Liver (tissue), 9 donors: ENCODE results near the gene C16orf74. TPM values are rescaled to one million over a fixed set of nuclear protein-coding genes. Genes with fewer than 3 reads are reported as not detected.

Experiments
- DNase-seq: peaks from one replicate; pipeline ENCODE4 v3.0.0-alpha.2; 2017; ENCODE audit warnings: low spot score
- H3K27ac ChIP-seq, 2 donors: one replicate each; pipeline ENCODE4 v1.7.0; 2013; ENCODE audit warnings: inconsistent platforms in 2 of 2, low read length in 2 of 2, control low read depth in 1 of 2, low read depth in 1 of 2, mild to moderate bottlenecking in 1 of 2
- H3K27me3 ChIP-seq, 4 donors: one replicate each; pipeline versions ENCODE4 v1.6.1 to v1.7.0; 2013; ENCODE audit warnings: low read length in 3 of 4, inconsistent platforms in 1 of 4, mild to moderate bottlenecking in 1 of 4, moderate library complexity in 1 of 4; ENCODE audit not compliant: control insufficient read depth in 4 of 4, insufficient read depth in 4 of 4
- H3K36me3 ChIP-seq, 4 donors: one replicate each; pipeline versions ENCODE4 v1.6.1 to v1.7.0; 2013; ENCODE audit warnings: low read length in 3 of 4, mild to moderate bottlenecking in 3 of 4, low read depth in 1 of 4, moderate library complexity in 1 of 4; ENCODE audit not compliant: control insufficient read depth in 4 of 4, insufficient read depth in 3 of 4
- H3K4me1 ChIP-seq, 4 donors: one replicate each; pipeline versions ENCODE4 v1.6.1 to v1.7.0; 2013; ENCODE audit warnings: low read length in 3 of 4, mild to moderate bottlenecking in 3 of 4, moderate library complexity in 1 of 4; ENCODE audit not compliant: control insufficient read depth in 4 of 4, insufficient read depth in 4 of 4
- H3K4me3 ChIP-seq, 3 donors: one replicate each; pipeline versions ENCODE4 v1.6.1 to v1.7.0; 2013; ENCODE audit warnings: low read length in 3 of 3, control low read depth in 1 of 3, low read depth in 1 of 3, mild to moderate bottlenecking in 1 of 3
- H3K9ac ChIP-seq, 2 donors: one replicate each; pipeline ENCODE4 v1.7.0; 2013; ENCODE audit warnings: low read length in 2 of 2, mild to moderate bottlenecking in 2 of 2, moderate library complexity in 2 of 2, control low read depth in 1 of 2, low read depth in 1 of 2
- H3K9me3 ChIP-seq, 4 donors: one replicate each; pipeline versions ENCODE4 v1.6.1 to v1.7.0; 2013; ENCODE audit warnings: low read length in 3 of 4; ENCODE audit not compliant: control insufficient read depth in 4 of 4
- EGR1 ChIP-seq, 2 donors: IDR thresholded peaks; 2 replicates each; pipeline ENCODE4 v1.6.1; 2016 to 2018; ENCODE audit warnings: antibody characterized with exemption in 2 of 2, low read depth in 2 of 2
- FOXA1 ChIP-seq: IDR thresholded peaks from 2 replicates; pipeline ENCODE4 v1.6.1; 2016; ENCODE audit warnings: antibody characterized with exemption
- FOXA2 ChIP-seq: IDR thresholded peaks from 2 replicates; pipeline ENCODE4 v1.6.1; 2016; ENCODE audit warnings: antibody characterized with exemption
- GABPA ChIP-seq, 2 donors: IDR thresholded peaks in 1 of 2; conservative IDR thresholded peaks in 1 of 2; 2 replicates each; pipeline ENCODE4 v1.6.1; 2016; ENCODE audit warnings: antibody characterized with exemption in 2 of 2, mild to moderate bottlenecking in 1 of 2, moderate library complexity in 1 of 2
- HNF4A ChIP-seq, 2 donors: conservative IDR thresholded peaks; 2 replicates each; pipeline ENCODE4 v1.6.1; 2016; ENCODE audit warnings: antibody characterized with exemption in 2 of 2, mild to moderate bottlenecking in 2 of 2
- HNF4G ChIP-seq: IDR thresholded peaks from 2 replicates; pipeline ENCODE4 v1.6.1; 2016; ENCODE audit warnings: antibody characterized with exemption
- JUND ChIP-seq, 2 donors: IDR thresholded peaks; 2 replicates each; pipeline ENCODE4 v1.6.1; 2016; ENCODE audit warnings: antibody characterized with exemption in 2 of 2
- NR2F2 ChIP-seq: IDR thresholded peaks from 2 replicates; pipeline ENCODE4 v1.6.1; 2016; ENCODE audit warnings: antibody characterized with exemption
- RAD21 ChIP-seq, 2 donors: IDR thresholded peaks; 2 replicates each; pipeline ENCODE4 v1.6.1; 2016; ENCODE audit warnings: antibody characterized with exemption in 2 of 2, mild to moderate bottlenecking in 2 of 2
- REST ChIP-seq: IDR thresholded peaks from 2 replicates; pipeline ENCODE4 v1.6.1; 2016; ENCODE audit warnings: antibody characterized with exemption, mild to moderate bottlenecking
- RXRA ChIP-seq, 2 donors: IDR thresholded peaks; 2 replicates each; pipeline ENCODE4 v1.6.1; 2017 to 2018; ENCODE audit warnings: antibody characterized with exemption in 2 of 2, mild to moderate bottlenecking in 1 of 2
- SP1 ChIP-seq: IDR thresholded peaks from 2 replicates; pipeline ENCODE4 v1.6.1; 2018; ENCODE audit warnings: antibody characterized with exemption, mild to moderate bottlenecking
- TAF1 ChIP-seq: conservative IDR thresholded peaks from 2 replicates; pipeline ENCODE4 v1.6.1; 2016; ENCODE audit warnings: antibody characterized with exemption, mild to moderate bottlenecking
- YY1 ChIP-seq: IDR thresholded peaks from 2 replicates; pipeline ENCODE4 v1.6.1; 2016; ENCODE audit warnings: antibody characterized with exemption, mild to moderate bottlenecking
- WGBS: extraction: QIAGEN DNeasy Blood & Tissue Kit; methylation state at CpG from one replicate; pipeline ENCODE4 v1.1.7; 2013; 5-methylcytosine and 5-hydroxymethylcytosine counted together
- polyA plus RNA-seq, 2 donors: library from polyadenylated mRNA; stranded (reverse) in 1 of 2; unstranded in 1 of 2; fragments of 200-250 nt in 1 of 2; fragments of >200 nt in 1 of 2; fragmentation: Nextera tagmentation in 1 of 2; extraction: Ambion mirVana in 1 of 2; gene quantifications; one replicate each; pipeline versions ENCODE4 v1.2.1 to v1.2.3, GENCODE V29; 2013 to 2015
- total RNA-seq, 2 donors: library from RNA; depleted of rRNA; stranded (reverse); fragments of >200 nt; gene quantifications; one replicate each; pipeline ENCODE4 v1.2.3, GENCODE V29; 2014
- TF ChIP-seq, protein P1 (sequence below): IDR thresholded peaks from 2 replicates; pipeline ENCODE4 v1.6.1; 2016; ENCODE audit warnings: antibody characterized with exemption
- TF ChIP-seq, protein P2 (sequence below): IDR thresholded peaks from 2 replicates; pipeline ENCODE4 v1.6.1; 2016; ENCODE audit warnings: antibody characterized with exemption
- TF ChIP-seq, protein P3 (sequence below): IDR thresholded peaks from 2 replicates; pipeline ENCODE4 v1.6.1; 2016; ENCODE audit warnings: antibody characterized with exemption
- TF ChIP-seq, protein P4 (sequence below): fragments of 150-350 bp; IDR thresholded peaks from 2 replicates; pipeline ENCODE4 v1.5.1; 2017; ENCODE audit warnings: improper control_type of control experiment, low read depth, low read length; ENCODE audit not compliant: missing input control
- donor health status: healthy.
- donor health status: healthy.
- donor health status: healthy.
- donor health status: healthy.
- donor health status: healthy.

The C16orf74 gene
- total and polyA plus RNA-seq, 4 donors, result 0.37 to 0.75 (median 0.43) TPM

- Histone ChIP-seq H3K4me3 (no peak overlapping the region), H3K27me3 (no peaks in the 10 kb centered on the region), H3K4me1 (peaks cover 8 to 29% (median 29%) of the 10 kb centered on the region in 4 donors), H3K9me3 (no peaks in the 10 kb centered on the region), H3K9ac (no peak overlapping the region), H3K36me3 (peaks cover 13 to 62% (median 47%) of the 10 kb centered on the region in 4 donors), H3K27ac (no peak overlapping the region)
- TF ChIP-seq, protein P1, sequence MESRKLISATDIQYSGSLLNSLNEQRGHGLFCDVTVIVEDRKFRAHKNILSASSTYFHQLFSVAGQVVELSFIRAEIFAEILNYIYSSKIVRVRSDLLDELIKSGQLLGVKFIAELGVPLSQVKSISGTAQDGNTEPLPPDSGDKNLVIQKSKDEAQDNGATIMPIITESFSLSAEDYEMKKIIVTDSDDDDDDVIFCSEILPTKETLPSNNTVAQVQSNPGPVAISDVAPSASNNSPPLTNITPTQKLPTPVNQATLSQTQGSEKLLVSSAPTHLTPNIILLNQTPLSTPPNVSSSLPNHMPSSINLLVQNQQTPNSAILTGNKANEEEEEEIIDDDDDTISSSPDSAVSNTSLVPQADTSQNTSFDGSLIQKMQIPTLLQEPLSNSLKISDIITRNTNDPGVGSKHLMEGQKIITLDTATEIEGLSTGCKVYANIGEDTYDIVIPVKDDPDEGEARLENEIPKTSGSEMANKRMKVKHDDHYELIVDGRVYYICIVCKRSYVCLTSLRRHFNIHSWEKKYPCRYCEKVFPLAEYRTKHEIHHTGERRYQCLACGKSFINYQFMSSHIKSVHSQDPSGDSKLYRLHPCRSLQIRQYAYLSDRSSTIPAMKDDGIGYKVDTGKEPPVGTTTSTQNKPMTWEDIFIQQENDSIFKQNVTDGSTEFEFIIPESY, result no peak
- TF ChIP-seq, protein P2, sequence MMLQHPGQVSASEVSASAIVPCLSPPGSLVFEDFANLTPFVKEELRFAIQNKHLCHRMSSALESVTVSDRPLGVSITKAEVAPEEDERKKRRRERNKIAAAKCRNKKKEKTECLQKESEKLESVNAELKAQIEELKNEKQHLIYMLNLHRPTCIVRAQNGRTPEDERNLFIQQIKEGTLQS, result no peak
- TF ChIP-seq NR2F2, result no peak
- TF ChIP-seq JUND (IDR thresholded peaks at IDR 0.05), result no peak
- no peak for TF ChIP-seq REST
- no peak for TF ChIP-seq EGR1 (IDR thresholded peaks at IDR 0.05; ENCODE audit: low read depth in 2 of 2)
- no peak for TF ChIP-seq TAF1
- no peak for TF ChIP-seq HNF4A (conservative IDR thresholded peaks at IDR 0.05)
- TF ChIP-seq YY1, result no peak
- no peak for TF ChIP-seq SP1
- no peak for TF ChIP-seq RXRA (IDR thresholded peaks at IDR 0.05)
- no peak for TF ChIP-seq FOXA1
- no peak for TF ChIP-seq FOXA2
- no peak for TF ChIP-seq GABPA (IDR thresholded peaks at IDR 0.05 in 1 of 2, conservative IDR thresholded peaks at IDR 0.05 in 1 of 2)
- TF ChIP-seq, protein P3, sequence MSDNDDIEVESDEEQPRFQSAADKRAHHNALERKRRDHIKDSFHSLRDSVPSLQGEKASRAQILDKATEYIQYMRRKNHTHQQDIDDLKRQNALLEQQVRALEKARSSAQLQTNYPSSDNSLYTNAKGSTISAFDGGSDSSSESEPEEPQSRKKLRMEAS, result no peak
- WGBS, result 97% methylated on average over 14 of the region's 14 CpGs
- no peak for DNase-seq
Observed at GRCh38 chr16:85670840-85671239, 80.1 kb downstream of the C16orf74 start.

- H3K27me3 ChIP-seq, result no peaks in the 10 kb centered on the region
- no peak overlapping the region for H3K27ac ChIP-seq
- TF ChIP-seq HNF4G (no peak), HNF4A (conservative IDR thresholded peaks at IDR 0.05) (no peak), RAD21 (IDR thresholded peaks at IDR 0.05) (no peak), NR2F2 (no peak)
- TF ChIP-seq, protein P4, sequence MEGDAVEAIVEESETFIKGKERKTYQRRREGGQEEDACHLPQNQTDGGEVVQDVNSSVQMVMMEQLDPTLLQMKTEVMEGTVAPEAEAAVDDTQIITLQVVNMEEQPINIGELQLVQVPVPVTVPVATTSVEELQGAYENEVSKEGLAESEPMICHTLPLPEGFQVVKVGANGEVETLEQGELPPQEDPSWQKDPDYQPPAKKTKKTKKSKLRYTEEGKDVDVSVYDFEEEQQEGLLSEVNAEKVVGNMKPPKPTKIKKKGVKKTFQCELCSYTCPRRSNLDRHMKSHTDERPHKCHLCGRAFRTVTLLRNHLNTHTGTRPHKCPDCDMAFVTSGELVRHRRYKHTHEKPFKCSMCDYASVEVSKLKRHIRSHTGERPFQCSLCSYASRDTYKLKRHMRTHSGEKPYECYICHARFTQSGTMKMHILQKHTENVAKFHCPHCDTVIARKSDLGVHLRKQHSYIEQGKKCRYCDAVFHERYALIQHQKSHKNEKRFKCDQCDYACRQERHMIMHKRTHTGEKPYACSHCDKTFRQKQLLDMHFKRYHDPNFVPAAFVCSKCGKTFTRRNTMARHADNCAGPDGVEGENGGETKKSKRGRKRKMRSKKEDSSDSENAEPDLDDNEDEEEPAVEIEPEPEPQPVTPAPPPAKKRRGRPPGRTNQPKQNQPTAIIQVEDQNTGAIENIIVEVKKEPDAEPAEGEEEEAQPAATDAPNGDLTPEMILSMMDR, result no peak
- DNase-seq, result no peak
- H3K9me3 ChIP-seq, result no peaks in the 10 kb centered on the region
- H3K9ac ChIP-seq, result no peak overlapping the region
- 95% methylated on average over 10 of the region's 10 CpGs for WGBS
- H3K4me1 ChIP-seq, result peaks cover 4 to 14% (median 11%) of the 10 kb centered on the region in 4 donors
- peaks cover 16 to 82% (median 65%) of the 10 kb centered on the region in 4 donors for H3K36me3 ChIP-seq
- no peak overlapping the region for H3K4me3 ChIP-seq
Observed at GRCh38 chr16:85668676-85669424, 82.0 kb downstream of the C16orf74 start.
